DLD1 (cell line): ENCODE data around the gene ELP1.
"Not testable (repeated sequence)": the region's sequence is repeated elsewhere in the genome, so short reads cannot be mapped to it uniquely, and the experiment has no call there.

Experiments used
- in situ Hi-C: cut with HindIII; loops from 2 replicates; pipeline ENCODE4 v1.10.0; 2017; ENCODE audit warnings: low sequenced_read_pairs

The ELP1 gene

GRCh38 chr9:108857572-108857971 lies 76.4 kb downstream of the ELP1 start:
- in situ Hi-C loops = no loop called here

GRCh38 chr9:108855888-108856287 lies 78.0 kb downstream of the ELP1 start, which contains the start of gene ACTL7B:
Gene ACTL7B (minus strand): TSS chr9:108855986. CDS start chr9:108855930, 56 bp downstream.
- in situ Hi-C loops = no loop called here

DNA sequence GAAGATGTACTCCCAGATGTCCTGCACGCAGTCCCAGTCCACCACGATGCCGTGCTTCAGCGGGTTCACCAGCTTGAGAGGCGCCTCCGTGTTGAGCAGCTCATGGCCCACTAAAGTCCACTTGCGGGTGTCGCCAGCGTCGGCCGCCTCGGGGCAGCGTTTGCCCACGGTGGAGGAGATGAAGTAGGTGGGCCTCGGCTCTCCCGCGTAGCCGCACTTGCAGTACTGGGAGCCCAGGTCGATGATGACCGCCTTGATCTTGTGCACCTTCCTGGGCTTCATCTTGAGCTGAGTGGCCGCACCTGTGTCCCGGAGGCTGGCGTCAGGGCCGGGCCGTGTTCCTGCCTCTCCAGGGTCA lies 78.4 kb downstream of the ELP1 start:
- in situ Hi-C loops = no loop called here

DNA sequence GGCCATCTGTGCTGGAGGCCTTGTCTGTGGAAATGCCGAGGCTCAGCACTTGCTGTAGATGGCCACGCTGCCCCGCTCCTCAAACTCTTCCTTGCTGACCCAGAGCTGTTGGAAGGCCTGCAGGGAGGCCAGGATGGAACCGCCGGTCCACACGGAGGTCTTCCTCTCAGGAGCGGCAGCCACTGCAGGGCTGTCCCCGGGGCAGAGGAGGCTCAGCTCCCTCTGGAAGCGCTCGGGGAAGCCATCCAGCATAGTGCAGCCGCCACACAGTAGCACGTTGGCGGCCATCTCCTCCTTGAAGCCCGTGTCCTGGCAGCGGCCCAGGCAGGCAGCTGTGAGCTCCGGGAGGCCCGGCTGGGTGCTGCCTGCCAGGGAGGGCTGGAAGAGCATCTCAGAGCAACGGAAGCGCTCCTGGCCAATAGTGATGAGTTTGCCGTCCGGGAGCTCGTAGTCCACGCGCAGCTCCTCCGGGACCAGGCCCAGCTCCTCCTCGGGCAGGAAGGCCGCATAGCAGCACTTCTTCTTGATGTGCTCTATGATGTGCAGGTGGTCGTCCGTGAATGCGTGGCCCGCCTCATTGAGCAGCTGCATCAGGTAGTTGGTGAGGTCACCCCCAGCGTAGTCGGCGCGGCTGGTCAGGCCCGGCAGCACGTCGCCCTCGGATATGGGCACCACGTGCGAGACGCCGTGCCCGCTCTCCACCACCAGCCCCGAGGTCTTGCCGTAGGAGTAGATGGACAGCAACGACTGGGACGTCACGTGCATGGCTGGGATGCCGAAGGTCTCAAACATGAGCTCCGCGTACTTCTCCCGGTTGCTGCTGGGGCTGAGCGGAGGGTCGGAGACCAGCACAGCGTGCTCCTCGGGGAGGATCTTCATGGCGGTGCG lies 79.0 kb downstream of the ELP1 start:
- in situ Hi-C loops = no loop called here

DNA sequence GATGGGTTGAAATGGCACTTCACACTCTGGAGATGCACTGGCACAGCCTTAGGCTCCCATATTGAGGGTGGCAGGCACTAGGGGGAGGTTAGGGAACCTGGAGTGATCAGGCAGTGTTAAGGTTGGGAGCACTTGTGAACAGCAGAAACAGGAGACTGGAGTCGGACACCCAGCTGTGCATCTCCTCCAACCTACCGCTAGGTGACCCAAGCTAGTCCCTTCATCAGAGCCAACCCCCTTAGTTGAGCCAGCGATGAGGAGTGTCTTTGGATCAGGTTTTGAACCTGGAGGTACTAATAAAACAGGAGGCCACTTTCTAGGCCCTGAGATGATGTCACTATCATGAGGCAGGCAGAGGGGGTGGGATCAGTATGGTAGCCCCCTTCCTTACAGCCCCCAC lies 79.8 kb downstream of the ELP1 start:
- in situ Hi-C loops = no loop called here

GRCh38 chr9:108852079-108852478 lies 81.8 kb downstream of the ELP1 start:
- in situ Hi-C loops = no loop called here

GRCh38 chr9:108851138-108851537 lies 82.8 kb downstream of the ELP1 start:
- in situ Hi-C loops = no loop called here

- in situ Hi-C loops = no loop called here
These were observed 83.5 kb downstream of the ELP1 start for GRCh38 chr9:108850293-108850897.

DNA sequence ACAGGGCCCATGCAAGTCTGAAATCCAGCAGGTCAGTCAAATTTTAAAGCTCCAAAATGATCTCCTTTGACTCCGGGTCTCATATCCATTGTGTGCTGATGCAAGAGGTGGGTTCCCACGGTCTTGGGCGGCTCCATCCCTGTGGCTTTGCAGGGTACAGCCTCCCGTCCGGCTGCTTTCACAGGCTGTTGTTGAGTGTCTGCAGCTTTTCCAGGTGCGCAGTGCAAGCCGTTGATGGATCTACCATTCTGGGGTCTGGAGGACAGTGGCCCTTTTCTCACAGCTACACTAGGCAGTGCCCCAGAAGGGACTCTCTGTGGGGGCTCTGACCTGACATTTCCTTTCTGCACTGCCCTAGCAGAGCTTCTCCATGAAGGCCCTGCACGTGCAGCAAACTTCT lies 85.6 kb downstream of the ELP1 start:
- in situ Hi-C loops = not testable (repeated sequence)

DNA sequence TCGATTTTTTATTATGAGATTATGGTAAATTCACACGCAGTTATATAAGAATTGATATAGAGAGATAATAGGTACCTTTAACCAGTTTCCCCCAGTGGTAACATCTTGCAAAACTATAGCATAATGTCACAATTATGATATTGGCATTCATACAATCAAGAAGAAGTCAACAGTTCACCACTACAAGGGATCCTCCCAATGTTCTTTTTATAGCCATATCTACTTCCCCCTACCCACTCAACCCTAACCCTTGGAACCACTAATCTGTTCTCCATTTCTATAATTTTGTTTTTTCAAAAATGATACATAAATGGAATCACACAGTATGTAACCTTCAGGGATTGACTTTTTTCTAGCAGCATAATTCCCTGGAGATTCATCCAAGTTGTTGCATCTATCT lies 88.0 kb downstream of the ELP1 start:
- in situ Hi-C loops = no loop called here

- in situ Hi-C loops = no loop called here
These were observed 88.4 kb downstream of the ELP1 start for GRCh38 chr9:108845507-108845906.

- in situ Hi-C loops = no loop called here
These were observed 89.1 kb downstream of the ELP1 start for GRCh38 chr9:108844856-108845255.

DNA sequence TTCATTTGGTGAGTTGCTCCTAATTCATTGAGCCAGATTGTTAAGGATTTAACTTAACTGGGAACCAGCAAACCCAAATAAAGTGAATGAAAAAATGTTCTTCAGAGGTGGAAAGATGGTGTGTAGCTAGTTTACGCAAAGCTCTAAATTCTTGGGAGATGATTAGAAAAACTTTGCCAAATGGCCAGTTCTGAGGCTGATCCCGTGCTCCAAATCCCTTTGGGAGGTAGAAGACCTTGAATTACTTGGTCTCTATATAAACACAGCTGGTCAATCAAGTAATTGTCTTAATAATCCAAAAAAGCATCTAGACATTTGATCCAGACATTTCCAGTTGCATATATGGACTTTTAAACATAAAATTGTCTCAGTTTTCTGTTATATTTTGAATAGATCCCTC lies 89.5 kb downstream of the ELP1 start:
- in situ Hi-C loops = no loop called here

DNA sequence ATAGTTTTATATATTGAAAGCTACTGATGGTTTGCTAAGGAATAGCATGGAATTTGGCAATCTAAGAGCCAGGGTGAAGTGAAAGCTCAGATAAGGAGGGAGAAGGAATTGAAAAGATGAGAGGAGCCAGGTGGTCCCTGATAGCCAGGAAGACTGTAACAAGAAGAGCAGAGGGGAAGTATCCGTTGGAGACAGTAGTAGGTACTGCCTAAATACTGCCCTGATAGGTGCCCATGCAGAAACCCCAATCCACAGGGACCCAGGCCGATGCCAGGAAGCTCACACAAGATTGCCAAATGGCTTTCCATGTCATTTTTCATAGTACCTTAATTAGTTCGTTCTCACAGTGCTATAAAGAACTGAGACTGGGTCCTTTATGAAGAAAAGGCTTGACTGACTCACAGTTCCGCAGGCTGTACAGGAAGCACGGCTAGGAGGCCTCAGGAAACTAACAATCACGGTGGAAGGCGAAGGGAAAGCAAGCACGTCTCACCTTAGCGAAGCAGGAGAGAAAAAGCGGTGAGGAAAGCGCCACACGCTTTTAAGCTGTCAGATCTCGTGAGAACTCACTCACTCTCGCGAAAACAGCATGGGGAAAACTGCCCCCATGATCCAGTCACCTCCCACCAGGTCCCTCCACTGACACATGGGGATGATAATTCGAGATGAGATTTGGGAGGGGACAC lies 91.2 kb downstream of the ELP1 start:
- in situ Hi-C loops = no loop called here

DNA sequence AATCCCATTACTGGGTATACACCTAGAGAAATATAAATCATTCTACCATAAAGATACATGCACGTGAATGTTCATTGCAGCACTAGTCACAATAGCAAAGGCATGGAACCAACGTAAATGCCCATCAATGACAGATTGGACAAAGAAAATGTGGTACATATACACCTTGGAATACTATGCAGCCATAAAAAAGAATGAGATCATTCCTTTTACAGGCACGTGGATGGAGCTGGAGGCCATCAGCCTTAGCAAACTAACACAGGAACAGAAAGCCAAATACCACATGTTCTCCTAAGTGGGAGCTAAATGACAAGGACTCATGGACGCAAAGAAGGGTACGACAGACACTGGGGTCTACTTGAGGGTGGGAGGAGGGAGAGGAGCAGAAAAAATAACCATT lies 94.4 kb downstream of the ELP1 start:
- in situ Hi-C loops = not testable (repeated sequence)

GRCh38 chr9:108838017-108838416 lies 95.9 kb downstream of the ELP1 start:
- in situ Hi-C loops = no loop called here

DNA sequence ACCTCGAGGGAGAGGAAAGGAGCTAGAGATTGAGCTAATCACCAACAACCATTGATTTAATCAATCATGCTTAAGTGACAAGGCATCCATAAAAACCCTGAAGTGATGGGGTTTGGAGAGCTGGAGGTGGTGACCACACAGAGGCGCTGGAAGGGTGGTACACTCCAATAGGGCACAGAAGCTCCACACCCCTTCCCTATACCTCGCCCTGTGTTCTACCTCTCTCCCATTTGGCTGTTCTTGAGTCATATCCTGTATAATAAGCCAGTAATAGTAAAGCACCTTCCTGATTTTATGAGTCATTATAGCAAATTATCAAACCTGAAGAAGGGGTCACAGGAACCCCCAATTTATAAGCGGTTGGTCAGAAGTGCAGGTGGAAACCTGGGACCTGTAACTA lies 96.4 kb downstream of the ELP1 start:
- in situ Hi-C loops = no loop called here

GRCh38 chr9:108836781-108837180 lies 97.1 kb downstream of the ELP1 start:
- in situ Hi-C loops = no loop called here

GRCh38 chr9:108836319-108836718 lies 97.6 kb downstream of the ELP1 start:
- in situ Hi-C loops = no loop called here

GRCh38 chr9:108835831-108836230 lies 98.1 kb downstream of the ELP1 start:
- in situ Hi-C loops = no loop called here

DNA sequence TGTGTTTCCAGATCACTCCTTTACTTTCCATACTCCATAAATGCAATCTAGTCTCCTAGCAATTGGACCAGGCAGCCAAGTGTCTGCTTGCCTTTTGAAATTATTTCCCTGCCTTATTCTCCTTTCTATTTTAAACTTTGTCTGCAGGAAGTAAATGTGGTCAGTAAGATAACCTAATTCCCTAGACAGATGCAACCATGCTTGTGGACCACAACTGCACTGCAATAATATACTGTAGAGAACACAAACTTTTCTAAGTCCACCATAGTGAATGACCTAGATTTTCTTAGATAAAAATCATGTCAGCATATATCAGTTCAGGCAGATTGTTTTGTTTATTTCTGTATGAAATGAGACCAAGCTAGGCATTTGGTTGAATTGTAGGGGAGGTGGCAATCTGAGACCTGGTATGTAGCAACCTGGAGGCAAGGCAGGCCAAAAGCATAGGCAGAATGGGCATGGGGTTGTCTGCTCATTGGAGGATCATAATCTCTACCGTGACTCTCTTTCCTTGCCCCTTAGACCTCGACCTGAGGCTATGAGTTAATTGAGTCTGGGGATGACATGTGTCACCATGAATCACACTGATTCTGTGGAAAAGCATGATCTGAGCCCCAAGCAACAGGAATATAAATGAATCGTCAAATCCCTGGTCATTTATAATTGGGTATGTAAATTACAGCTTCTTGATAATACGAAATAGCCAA lies 98.8 kb downstream of the ELP1 start:
- in situ Hi-C loops = no loop called here
